SK-N-SH treated with all-trans-retinoic acid at 6 μM for 48 hours (cell line): ENCODE results near the gene CAMTA2.

Source experiments
- ARNTL ChIP-seq: fragments of 450-650 bp; formaldehyde crosslinking; IDR thresholded peaks from 2 replicates; pipeline ENCODE4 v1.5.0; 2020; ENCODE audit warnings: low read depth, mild to moderate bottlenecking, moderate library complexity, borderline replicate concordance
- BACH2 ChIP-seq: fragments of 250-450 bp; sonication (Bioruptor Pico); IDR thresholded peaks from 2 replicates; pipeline ENCODE4 v1.9.0; 2021; ENCODE audit warnings: mild to moderate bottlenecking, borderline replicate concordance
- CREB5 ChIP-seq: fragments of 250-450 bp; sonication (Bioruptor Pico); IDR thresholded peaks from 2 replicates; pipeline ENCODE4 v1.5.1; 2020; ENCODE audit warnings: low read depth, mild to moderate bottlenecking, moderate library complexity
- GLIS3 ChIP-seq: fragments of 250-450 bp; sonication (Bioruptor Pico); IDR thresholded peaks from 2 replicates; pipeline ENCODE4 v1.5.0; 2020; ENCODE audit warnings: mild to moderate bottlenecking, moderate library complexity
- ISL1 ChIP-seq: fragments of 250-450 bp; sonication (Bioruptor Pico); IDR thresholded peaks from 2 replicates; pipeline ENCODE4 v2.1.2; 2022; ENCODE audit warnings: mild to moderate bottlenecking, moderate library complexity
- OSR1 ChIP-seq: fragments of 250-450 bp; sonication (Bioruptor Pico); IDR thresholded peaks from 2 replicates; pipeline ENCODE4 v1.8.0; 2022; ENCODE audit warnings: moderate library complexity, mild to moderate bottlenecking, inconsistent platforms
- RARB ChIP-seq: fragments of 250-450 bp; sonication (Bioruptor Pico); IDR thresholded peaks from 2 replicates; pipeline ENCODE4 v1.8.0; 2021; ENCODE audit warnings: mild to moderate bottlenecking, moderate library complexity
- TCF4 ChIP-seq: fragments of 250-450 bp; sonication (Bioruptor Pico); IDR thresholded peaks from 2 replicates; pipeline ENCODE4 v1.8.0; 2021; ENCODE audit warnings: mild to moderate bottlenecking, moderate library complexity, borderline replicate concordance
- TSHZ2 ChIP-seq: fragments of 250-450 bp; sonication (Bioruptor Pico); IDR thresholded peaks from 2 replicates; pipeline ENCODE4 v1.5.0; 2020; ENCODE audit warnings: mild to moderate bottlenecking, moderate library complexity
- ZFP30 ChIP-seq: fragments of 450-650 bp; formaldehyde crosslinking; IDR thresholded peaks from 2 replicates; pipeline ENCODE4 v1.5.0; 2022; ENCODE audit warnings: mild to moderate bottlenecking, moderate library complexity
- ZNF565 ChIP-seq: fragments of 450-650 bp; formaldehyde crosslinking; conservative IDR thresholded peaks from 2 replicates; pipeline ENCODE4 v1.5.0; 2020; ENCODE audit warnings: low read depth, mild to moderate bottlenecking, moderate library complexity
- ZNF70 ChIP-seq: fragments of 450-650 bp; formaldehyde crosslinking; IDR thresholded peaks from 2 replicates; pipeline ENCODE4 v1.5.0; 2020; ENCODE audit warnings: mild to moderate bottlenecking, moderate library complexity
- ZNF8 ChIP-seq: fragments of 450-650 bp; formaldehyde crosslinking; IDR thresholded peaks from 2 replicates; pipeline ENCODE4 v1.5.0; 2020; ENCODE audit warnings: mild to moderate bottlenecking, moderate library complexity
- TF ChIP-seq, protein P1 (sequence below): fragments of 250-450 bp; sonication (Bioruptor Pico); IDR thresholded peaks from 2 replicates; pipeline ENCODE4 v1.8.0; 2020; ENCODE audit warnings: mild to moderate bottlenecking, moderate library complexity, borderline replicate concordance

GRCh38 chr17:4942760-4943508 lies 44.5 kb downstream of the CAMTA2 start:
- no peak for TF ChIP-seq CREB5 (CRISPR knock-in tag)
- TF ChIP-seq ARNTL (CRISPR knock-in tag) = no peak
- TF ChIP-seq ZNF8 (CRISPR knock-in tag) = no peak
- no peak for TF ChIP-seq BACH2 (CRISPR knock-in tag)
- no peak for TF ChIP-seq OSR1 (CRISPR knock-in tag)
- TF ChIP-seq TSHZ2 (CRISPR knock-in tag) = no peak
- TF ChIP-seq TCF4 (CRISPR knock-in tag) = no peak
- TF ChIP-seq ZFP30 = no peak
- no peak for TF ChIP-seq RARB (CRISPR knock-in tag)
- TF ChIP-seq GLIS3 = no peak
- TF ChIP-seq, protein P1, sequence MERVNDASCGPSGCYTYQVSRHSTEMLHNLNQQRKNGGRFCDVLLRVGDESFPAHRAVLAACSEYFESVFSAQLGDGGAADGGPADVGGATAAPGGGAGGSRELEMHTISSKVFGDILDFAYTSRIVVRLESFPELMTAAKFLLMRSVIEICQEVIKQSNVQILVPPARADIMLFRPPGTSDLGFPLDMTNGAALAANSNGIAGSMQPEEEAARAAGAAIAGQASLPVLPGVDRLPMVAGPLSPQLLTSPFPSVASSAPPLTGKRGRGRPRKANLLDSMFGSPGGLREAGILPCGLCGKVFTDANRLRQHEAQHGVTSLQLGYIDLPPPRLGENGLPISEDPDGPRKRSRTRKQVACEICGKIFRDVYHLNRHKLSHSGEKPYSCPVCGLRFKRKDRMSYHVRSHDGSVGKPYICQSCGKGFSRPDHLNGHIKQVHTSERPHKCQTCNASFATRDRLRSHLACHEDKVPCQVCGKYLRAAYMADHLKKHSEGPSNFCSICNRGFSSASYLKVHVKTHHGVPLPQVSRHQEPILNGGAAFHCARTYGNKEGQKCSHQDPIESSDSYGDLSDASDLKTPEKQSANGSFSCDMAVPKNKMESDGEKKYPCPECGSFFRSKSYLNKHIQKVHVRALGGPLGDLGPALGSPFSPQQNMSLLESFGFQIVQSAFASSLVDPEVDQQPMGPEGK (CRISPR knock-in tag) = no peak
- no peak for TF ChIP-seq ISL1 (CRISPR knock-in tag)
- TF ChIP-seq ZNF565 (CRISPR knock-in tag) = no peak
- no peak for TF ChIP-seq ZNF70 (CRISPR knock-in tag)
